Suprapubic skin (tissue), 4 donors: Measurements from ENCODE around the gene ACP7. TPM values are rescaled to one million over a fixed set of nuclear protein-coding genes. Genes with fewer than 3 reads are reported as not detected.

Source experiments
- DNase-seq, 2 donors: peaks; one replicate each; pipeline ENCODE4 v3.0.0-alpha.2; 2019; ENCODE audit warnings: low spot score in 2 of 2
- H3K27ac ChIP-seq: fragments of 200-600 bp; sonication (generic); one replicate; pipeline ENCODE4 v1.5.1; 2019
- H3K27me3 ChIP-seq: fragments of 200-600 bp; sonication (generic); one replicate; pipeline ENCODE4 v1.5.1; 2019
- H3K36me3 ChIP-seq: fragments of 200-600 bp; sonication (generic); one replicate; pipeline ENCODE4 v1.5.1; 2019
- H3K4me1 ChIP-seq: fragments of 200-600 bp; sonication (generic); one replicate; pipeline ENCODE4 v1.5.1; 2019
- H3K4me3 ChIP-seq: fragments of 200-600 bp; sonication (generic); one replicate; pipeline ENCODE4 v1.5.1; 2019; ENCODE audit warnings: mild to moderate bottlenecking
- H3K9me3 ChIP-seq: fragments of 200-600 bp; sonication (generic); one replicate; pipeline ENCODE4 v1.5.1; 2019
- CTCF ChIP-seq, 2 donors: fragments of 200-600 bp in 1 of 2; fragments of 450-650 bp in 1 of 2; sonication (generic) in 1 of 2; IDR thresholded peaks; one replicate each; pipeline ENCODE4 v1.5.1; 2016 to 2019; ENCODE audit warnings: antibody characterized with exemption in 2 of 2, mild to moderate bottlenecking in 1 of 2, moderate library complexity in 1 of 2
- EP300 ChIP-seq: sonication (generic); formaldehyde crosslinking; IDR thresholded peaks from one replicate; pipeline ENCODE4 v1.6.1; 2017; ENCODE audit warnings: antibody characterized with exemption
- POLR2A ChIP-seq, 2 donors: fragments of 450-650 bp; IDR thresholded peaks; one replicate each; pipeline ENCODE4 v1.6.1; 2017; ENCODE audit warnings: antibody characterized with exemption in 2 of 2, mild to moderate bottlenecking in 2 of 2, moderate library complexity in 2 of 2
- POLR2AphosphoS5 ChIP-seq, 3 donors: sonication (generic); formaldehyde crosslinking; IDR thresholded peaks; one replicate each; pipeline ENCODE4 v1.6.1; 2017; ENCODE audit warnings: antibody characterized with exemption in 3 of 3
- WGBS: methylation state at CpG from one replicate; pipeline ENCODE4 v1.1.5; 2018; 5-methylcytosine and 5-hydroxymethylcytosine counted together
- total RNA-seq, 4 donors: library from RNA; depleted of rRNA; stranded (reverse); fragments of >200 nt; gene quantifications; one replicate each; pipeline ENCODE4 v1.1.0, GENCODE V29; 2016

ACP7 gene, protein sequence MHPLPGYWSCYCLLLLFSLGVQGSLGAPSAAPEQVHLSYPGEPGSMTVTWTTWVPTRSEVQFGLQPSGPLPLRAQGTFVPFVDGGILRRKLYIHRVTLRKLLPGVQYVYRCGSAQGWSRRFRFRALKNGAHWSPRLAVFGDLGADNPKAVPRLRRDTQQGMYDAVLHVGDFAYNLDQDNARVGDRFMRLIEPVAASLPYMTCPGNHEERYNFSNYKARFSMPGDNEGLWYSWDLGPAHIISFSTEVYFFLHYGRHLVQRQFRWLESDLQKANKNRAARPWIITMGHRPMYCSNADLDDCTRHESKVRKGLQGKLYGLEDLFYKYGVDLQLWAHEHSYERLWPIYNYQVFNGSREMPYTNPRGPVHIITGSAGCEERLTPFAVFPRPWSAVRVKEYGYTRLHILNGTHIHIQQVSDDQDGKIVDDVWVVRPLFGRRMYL
- 10 to 100 TPM; 15.0 to 24.1 (median 18.0) TPM for total RNA-seq

GRCh38 chr19:39083983-39084731 lies at the start of gene ACP7:
ACP7 (plus strand) TSS chr19:39084368; CDS start chr19:39085270, 902 bp downstream.
- H3K36me3 ChIP-seq = no peaks in the 10 kb centered on the region
- no peak within 1 kb of the TSS for H3K27ac ChIP-seq
- no peak for TF ChIP-seq POLR2A (IDR thresholded peaks at IDR 0.05)
- no peak for TF ChIP-seq EP300
- TF ChIP-seq CTCF (IDR thresholded peaks at IDR 0.05) = no peak
- TF ChIP-seq POLR2AphosphoS5 (IDR thresholded peaks at IDR 0.05) = no peak
- 12% methylated on average over 33 of the region's 54 CpGs for WGBS
- peaks cover 50% of the 10 kb centered on the region for H3K27me3 ChIP-seq
- DNase-seq = no peak
- H3K9me3 ChIP-seq = no peaks in the 10 kb centered on the region
- H3K4me1 ChIP-seq = peaks cover 26% of the 10 kb centered on the region
- H3K4me3 ChIP-seq = peak within 1 kb of the TSS; percentile 41

- Histone ChIP-seq H3K36me3 (no peaks in the 10 kb centered on the region), H3K27me3 (no peaks in the 10 kb centered on the region), H3K27ac (no peak overlapping the region), H3K9me3 (no peaks in the 10 kb centered on the region), H3K4me3 (no peak overlapping the region), H3K4me1 (peaks cover 24% of the 10 kb centered on the region)
- no peak for TF ChIP-seq POLR2A (IDR thresholded peaks at IDR 0.05)
- TF ChIP-seq EP300 = no peak
- TF ChIP-seq POLR2AphosphoS5 (IDR thresholded peaks at IDR 0.05) = no peak
- TF ChIP-seq CTCF (IDR thresholded peaks at IDR 0.05) = no peak
- no peak for DNase-seq
Measured at GRCh38 chr19:39036581-39036980, 47.6 kb upstream of the ACP7 start.

DNA sequence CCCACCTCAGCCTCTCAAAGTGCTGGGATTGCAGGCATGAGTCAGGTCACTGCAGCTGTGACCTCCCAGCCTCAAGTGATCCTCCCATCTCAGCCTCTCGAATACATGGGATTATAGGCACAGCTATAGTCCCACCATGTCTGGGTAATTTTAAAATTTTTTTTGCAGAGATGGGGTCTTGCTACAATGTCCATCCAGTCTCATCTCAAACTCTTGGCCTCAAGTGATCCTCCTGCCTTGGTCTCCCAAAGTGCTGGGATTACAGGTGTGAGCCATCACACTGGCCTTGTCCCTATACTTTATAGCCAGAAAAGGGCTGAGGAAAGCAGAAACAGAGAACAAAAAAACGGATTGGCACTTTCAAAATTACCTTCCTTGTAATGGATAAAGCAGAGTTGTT lies 47.0 kb upstream of the ACP7 start:
- no peak for DNase-seq
- H3K36me3 ChIP-seq = no peaks in the 10 kb centered on the region
- H3K4me1 ChIP-seq = peaks cover 19% of the 10 kb centered on the region
- H3K27me3 ChIP-seq = no peaks in the 10 kb centered on the region
- WGBS = 67% methylated on average over 2 of the region's 2 CpGs
- no peak overlapping the region for H3K27ac ChIP-seq
- TF ChIP-seq EP300 (no peak), CTCF (IDR thresholded peaks at IDR 0.05) (no peak), POLR2A (IDR thresholded peaks at IDR 0.05) (no peak), POLR2AphosphoS5 (IDR thresholded peaks at IDR 0.05) (no peak)
- no peak overlapping the region for H3K4me3 ChIP-seq
- no peaks in the 10 kb centered on the region for H3K9me3 ChIP-seq

DNA sequence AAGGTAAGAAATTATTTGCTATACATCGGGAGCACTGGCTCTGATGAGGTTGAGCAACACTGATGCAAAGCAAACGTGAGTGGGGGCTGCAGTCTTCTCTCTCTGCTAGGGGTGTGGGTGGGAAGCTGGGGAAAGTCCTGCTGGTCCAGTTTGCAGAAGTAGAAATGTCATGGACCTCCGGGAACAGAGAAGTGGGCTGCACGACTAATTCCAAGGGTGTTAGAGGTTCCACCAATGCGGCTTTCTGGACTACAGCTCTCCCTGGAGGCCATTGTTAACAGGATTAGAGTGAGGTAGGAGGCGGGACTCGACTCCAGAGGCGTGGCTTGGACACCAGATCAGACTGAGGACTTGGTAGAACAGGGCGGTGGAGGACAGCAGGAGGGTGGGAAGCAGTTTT lies 46.1 kb upstream of the ACP7 start:
- WGBS = 8% methylated on average over 9 of the region's 9 CpGs
- peaks cover 12% of the 10 kb centered on the region for H3K4me1 ChIP-seq
- H3K27ac ChIP-seq = no peak overlapping the region
- H3K4me3 ChIP-seq = no peak overlapping the region
- no peak for DNase-seq
- TF ChIP-seq POLR2A (IDR thresholded peaks at IDR 0.05) = no peak
- no peak for TF ChIP-seq POLR2AphosphoS5 (IDR thresholded peaks at IDR 0.05)
- no peak for TF ChIP-seq EP300
- peak in 1 of 2 donors; percentile 11 for TF ChIP-seq CTCF (IDR thresholded peaks at IDR 0.05)
- H3K9me3 ChIP-seq = no peaks in the 10 kb centered on the region
- H3K36me3 ChIP-seq = no peaks in the 10 kb centered on the region
- H3K27me3 ChIP-seq = no peaks in the 10 kb centered on the region

DNA sequence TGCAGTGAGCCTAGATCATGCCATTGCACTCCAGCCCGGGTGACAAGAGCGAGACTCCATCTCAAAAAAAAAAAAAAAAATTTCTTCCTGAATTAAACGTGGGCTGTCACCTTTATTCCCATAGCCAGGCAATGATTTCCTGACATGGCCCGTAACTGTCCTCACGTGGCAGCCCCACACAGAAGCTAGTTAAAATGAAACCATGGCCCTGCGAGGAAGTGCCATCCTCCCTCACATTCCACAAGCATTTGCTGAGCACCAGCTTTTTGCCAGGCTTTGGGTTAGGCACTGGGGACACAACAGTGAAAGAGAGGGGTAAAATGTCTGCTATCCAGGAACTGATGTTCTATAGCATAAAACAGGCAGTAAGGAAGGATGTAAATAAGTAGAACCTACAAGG lies 38.7 kb upstream of the ACP7 start:
- WGBS = 76% methylated on average over 6 of the region's 6 CpGs
- no peaks in the 10 kb centered on the region for H3K9me3 ChIP-seq
- no peak for DNase-seq
- no peaks in the 10 kb centered on the region for H3K36me3 ChIP-seq
- no peaks in the 10 kb centered on the region for H3K4me1 ChIP-seq
- H3K4me3 ChIP-seq = no peak overlapping the region
- no peaks in the 10 kb centered on the region for H3K27me3 ChIP-seq
- H3K27ac ChIP-seq = no peak overlapping the region
- TF ChIP-seq CTCF (IDR thresholded peaks at IDR 0.05) = no peak
- TF ChIP-seq EP300 = no peak
- no peak for TF ChIP-seq POLR2A (IDR thresholded peaks at IDR 0.05)
- TF ChIP-seq POLR2AphosphoS5 (IDR thresholded peaks at IDR 0.05) = no peak
